Panc1 (cell line): ENCODE data around the gene TMEM95. TPM values are rescaled to one million over a fixed set of nuclear protein-coding genes. Genes with fewer than 3 reads are reported as not detected.

Experiments
- ATAC-seq: fragments of 200-7000 bp; cut with Tn5 transposase; 2 replicates; pipeline ENCODE4 v1.9.1; 2020; ENCODE audit warnings: mild to moderate bottlenecking, moderate library complexity
- BruUV-seq: library from RNA; stranded (reverse); fragments of 400-500 nt; replicated peaks from 2 replicates; lab custom pipeline; 2021; lab: Mats Ljungman, UMichigan
- CTCF ChIA-PET: fragments of 300-600 bp; sonication (Branson Sonifier 250); formaldehyde crosslinking; loops from one replicate; lab custom pipeline; 2022; ENCODE audit warnings: antibody characterized with exemption; lab: Charles Lee
- POLR2A ChIA-PET: fragments of 300-600 bp; sonication (Branson Sonifier 250); formaldehyde crosslinking; loops from one replicate; lab custom pipeline; 2022; ENCODE audit warnings: antibody characterized with exemption; lab: Charles Lee
- DNase-seq: peaks from one replicate; pipeline ENCODE4 v3.0.0-alpha.2; 2010; ENCODE audit warnings: low read depth, low spot score
- H3K27ac ChIP-seq: 2 replicates; pipeline ENCODE4 v1.5.1; 2011; ENCODE audit warnings: mild to moderate bottlenecking, low read length, inconsistent platforms
- H3K27me3 ChIP-seq: fragments of 200-500 bp; sonication (Bioruptor generic); 2 replicates; pipeline ENCODE4 v1.6.0; 2014; ENCODE audit warnings: low read length, inconsistent platforms; ENCODE audit not compliant: control insufficient read depth, insufficient read depth
- H3K36me3 ChIP-seq: fragments of 200-500 bp; sonication (Bioruptor generic); 2 replicates; pipeline ENCODE4 v1.5.1; 2014; ENCODE audit warnings: inconsistent platforms, mild to moderate bottlenecking, low read length, moderate library complexity; ENCODE audit not compliant: control insufficient read depth, insufficient read depth
- H3K4me1 ChIP-seq: 2 replicates; pipeline ENCODE4 v1.5.1; 2011; ENCODE audit warnings: inconsistent platforms, mild to moderate bottlenecking, low read length, moderate library complexity; ENCODE audit not compliant: control insufficient read depth, insufficient read depth
- H3K4me3 ChIP-seq, 2 experiments: 2 replicates each; pipeline ENCODE4 v1.5.1; 2011 to 2012; ENCODE audit warnings: low read depth in 2 of 2, low read length in 2 of 2, mild to moderate bottlenecking in 2 of 2, inconsistent platforms in 1 of 2, moderate library complexity in 1 of 2
- H3K9me3 ChIP-seq: fragments of 200-500 bp; sonication (Bioruptor generic); 2 replicates; pipeline ENCODE4 v1.5.1; 2014; ENCODE audit warnings: low read depth, mild to moderate bottlenecking, inconsistent platforms, low read length, moderate library complexity; ENCODE audit not compliant: control insufficient read depth, insufficient read depth
- POLR2AphosphoS5 ChIP-seq: IDR thresholded peaks from 2 replicates; pipeline ENCODE4 v1.6.1; 2012; ENCODE audit warnings: mild to moderate bottlenecking, low read depth, low read length, moderate library complexity
- REST ChIP-seq, 2 experiments: IDR thresholded peaks; 2 replicates each; pipeline ENCODE4 v1.6.1; 2011 to 2012; ENCODE audit warnings: low read depth in 2 of 2, control low read depth in 1 of 2, low read length in 1 of 2, mild to moderate bottlenecking in 1 of 2, moderate library complexity in 1 of 2; ENCODE audit not compliant: insufficient read depth in 1 of 2
- SIN3A ChIP-seq: IDR thresholded peaks from 2 replicates; pipeline ENCODE4 v1.6.1; 2012; ENCODE audit warnings: low read depth, mild to moderate bottlenecking, low read length, moderate library complexity, borderline replicate concordance; ENCODE audit not compliant: insufficient read depth
- TCF7L2 ChIP-seq: IDR thresholded peaks from 2 replicates; pipeline ENCODE4 v1.6.1; 2011; ENCODE audit warnings: mild to moderate bottlenecking, low read depth, low read length, inconsistent platforms
- in situ Hi-C: cut with HindIII; loops from 2 replicates; pipeline ENCODE4 v1.10.0; 2016; ENCODE audit warnings: low sequenced_read_pairs, low pct_unique_long_range_greater_than_20kb
- intact Hi-C: fragments of 100-400 bp; cut with micrococcal nuclease; formaldehyde crosslinking; loops from one replicate; pipeline ENCODE4 v1.10.0; 2022; ENCODE audit not compliant: unreplicated experiment
- total RNA-seq: library from RNA; stranded (reverse); gene quantifications from one replicate; pipeline ENCODE4 v1.2.1, GENCODE V29; 2021; ENCODE audit not compliant: unreplicated experiment
- TF ChIP-seq, protein P1 (sequence below): fragments of 450-650 bp; IDR thresholded peaks from 2 replicates; pipeline ENCODE4 v1.5.1; 2017; ENCODE audit warnings: mild to moderate bottlenecking

Gene TMEM95
- total RNA-seq, 1 experiment from 2014 or later = not detected

GRCh38 chr17:7309628-7310027 is 45.3 kb upstream of the TMEM95 start:
- peaks cover 42% of the 10 kb centered on the region for H3K4me1 ChIP-seq
- CTCF ChIA-PET = no interaction called here
- peaks cover 25% of the 10 kb centered on the region for H3K36me3 ChIP-seq
- no peaks in the 10 kb centered on the region for H3K9me3 ChIP-seq
- H3K4me3 ChIP-seq = peak overlapping the region; percentile 86 to 92
- DNase-seq (no peak), ATAC-seq (no peak)
- in situ Hi-C loops (no loop called here), intact Hi-C loops (no loop called here)
- POLR2A ChIA-PET = no interaction called here
- peak overlapping the region; percentile 11; the same call in 1 of the 2 replicates for H3K27ac ChIP-seq
- H3K27me3 ChIP-seq = no peaks in the 10 kb centered on the region
- BruUV-seq = no TSS peak
- no peak for TF ChIP-seq REST (IDR thresholded peaks at IDR 0.05; ENCODE audit: insufficient read depth in 1 of 2, low read depth in 2 of 2, low read length in 1 of 2)
- no peak for TF ChIP-seq SIN3A
- TF ChIP-seq TCF7L2 = no peak
- no peak for TF ChIP-seq POLR2AphosphoS5
- TF ChIP-seq, protein P1, sequence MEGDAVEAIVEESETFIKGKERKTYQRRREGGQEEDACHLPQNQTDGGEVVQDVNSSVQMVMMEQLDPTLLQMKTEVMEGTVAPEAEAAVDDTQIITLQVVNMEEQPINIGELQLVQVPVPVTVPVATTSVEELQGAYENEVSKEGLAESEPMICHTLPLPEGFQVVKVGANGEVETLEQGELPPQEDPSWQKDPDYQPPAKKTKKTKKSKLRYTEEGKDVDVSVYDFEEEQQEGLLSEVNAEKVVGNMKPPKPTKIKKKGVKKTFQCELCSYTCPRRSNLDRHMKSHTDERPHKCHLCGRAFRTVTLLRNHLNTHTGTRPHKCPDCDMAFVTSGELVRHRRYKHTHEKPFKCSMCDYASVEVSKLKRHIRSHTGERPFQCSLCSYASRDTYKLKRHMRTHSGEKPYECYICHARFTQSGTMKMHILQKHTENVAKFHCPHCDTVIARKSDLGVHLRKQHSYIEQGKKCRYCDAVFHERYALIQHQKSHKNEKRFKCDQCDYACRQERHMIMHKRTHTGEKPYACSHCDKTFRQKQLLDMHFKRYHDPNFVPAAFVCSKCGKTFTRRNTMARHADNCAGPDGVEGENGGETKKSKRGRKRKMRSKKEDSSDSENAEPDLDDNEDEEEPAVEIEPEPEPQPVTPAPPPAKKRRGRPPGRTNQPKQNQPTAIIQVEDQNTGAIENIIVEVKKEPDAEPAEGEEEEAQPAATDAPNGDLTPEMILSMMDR = no peak

- peaks cover 29% of the 10 kb centered on the region for H3K36me3 ChIP-seq
- no peaks in the 10 kb centered on the region for H3K9me3 ChIP-seq
- peaks cover 42% of the 10 kb centered on the region for H3K4me1 ChIP-seq
- no TSS peak for BruUV-seq
- in situ Hi-C loops = no loop called here
- ATAC-seq (no peak), DNase-seq (no peak)
- POLR2A ChIA-PET = no interaction called here
- CTCF ChIA-PET = no interaction called here
- H3K4me3 ChIP-seq = no peak overlapping the region
- peak overlapping the region; percentile 11; the same call in 1 of the 2 replicates for H3K27ac ChIP-seq
- intact Hi-C loops = no loop called here
- no peaks in the 10 kb centered on the region for H3K27me3 ChIP-seq
- TF ChIP-seq TCF7L2 (no peak), POLR2AphosphoS5 (no peak), REST (IDR thresholded peaks at IDR 0.05; ENCODE audit: insufficient read depth in 1 of 2, low read depth in 2 of 2, low read length in 1 of 2) (no peak), SIN3A (no peak)
- TF ChIP-seq, protein P1 = no peak
Measured at GRCh38 chr17:7311110-7311705, 43.7 kb upstream of the TMEM95 start.
